Erythroblast (primary cell): ENCODE measurements around the gene CISD1.

ENCODE experiments used
- GATA1 ChIP-seq: IDR thresholded peaks from 2 replicates; pipeline ENCODE4 v1.6.1; 2011; ENCODE audit warnings: low read depth, mild to moderate bottlenecking, control low read depth, low read length, moderate library complexity
- POLR2A ChIP-seq: IDR thresholded peaks from 2 replicates; pipeline ENCODE4 v1.6.1; 2011; ENCODE audit warnings: mild to moderate bottlenecking, low read length

DNA sequence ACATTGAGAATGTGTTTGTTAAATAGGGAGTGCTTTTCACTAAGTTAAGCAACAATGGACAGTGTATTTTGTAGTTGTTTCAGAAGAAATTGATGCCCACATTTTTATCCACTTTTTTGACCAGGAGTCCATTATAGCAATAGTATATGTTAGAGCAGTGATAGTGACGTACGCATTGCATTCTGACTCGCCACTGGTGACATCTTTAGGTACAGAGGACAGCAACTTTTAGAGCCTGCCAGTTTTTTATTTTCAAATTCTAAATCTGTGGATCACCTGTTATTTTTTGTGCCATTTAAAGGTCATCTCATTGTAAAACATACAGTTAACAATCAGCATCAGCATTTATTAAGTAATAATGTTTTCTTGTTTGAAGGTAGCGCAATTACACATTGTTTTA is 67.3 kb downstream of the CISD1 start:
- TF ChIP-seq POLR2A, result no peak
- TF ChIP-seq GATA1, result no peak
